NOMO-1 treated with dmso at 0.1 percent for 144 hours (cell line): Measurements from ENCODE around the gene ARHGEF4.
"Not testable (repeated sequence)": the region's sequence is repeated elsewhere in the genome, so short reads cannot be mapped to it uniquely, and the experiment has no call there.

Source experiments
- DNase-seq: peaks from one replicate; lab custom pipeline; 2025; ENCODE audit not compliant: unreplicated experiment; lab: John Stamatoyannopoulos, UW

The ARHGEF4 gene

GRCh38 chr2:131075578-131075977, 238.9 kb downstream of the ARHGEF4 start:
- DNase-seq: not testable (repeated sequence)

GRCh38 chr2:131076707-131077106, 240.0 kb downstream of the ARHGEF4 start:
- no peak for DNase-seq

GRCh38 chr2:131077182-131077846, 240.6 kb downstream of the ARHGEF4 start:
- DNase-seq: no peak

- DNase-seq: no peak
Observed at GRCh38 chr2:131077966-131078365, 241.3 kb downstream of the ARHGEF4 start.

GRCh38 chr2:131079931-131080330, 243.2 kb downstream of the ARHGEF4 start:
- not testable (repeated sequence) for DNase-seq

- DNase-seq: no peak
Observed at GRCh38 chr2:131081190-131081589, 244.5 kb downstream of the ARHGEF4 start.

GRCh38 chr2:131085646-131086045, 248.9 kb downstream of the ARHGEF4 start:
- no peak for DNase-seq

GRCh38 chr2:131092458-131093005, 255.8 kb downstream of the ARHGEF4 start:
- DNase-seq: no peak

GRCh38 chr2:131093006-131093695, 256.4 kb downstream of the ARHGEF4 start, which contains the start of gene FAM168B:
TSS of gene FAM168B (minus strand) at chr2:131093460. CDS start at chr2:131082646, 10,814 bp downstream.
- peak; percentile 79 for DNase-seq

GRCh38 chr2:131093696-131094462, 257.2 kb downstream of the ARHGEF4 start:
- DNase-seq: peak; percentile 45

- DNase-seq: no peak
Observed at GRCh38 chr2:131094463-131095281, 258.0 kb downstream of the ARHGEF4 start.
